EH (cell line): ENCODE data around the gene SNRNP48.

ENCODE experiments used
- DNase-seq: peaks from one replicate; pipeline ENCODE4 v3.0.0-alpha.2; 2015; ENCODE audit warnings: low read depth

Gene SNRNP48

DNA sequence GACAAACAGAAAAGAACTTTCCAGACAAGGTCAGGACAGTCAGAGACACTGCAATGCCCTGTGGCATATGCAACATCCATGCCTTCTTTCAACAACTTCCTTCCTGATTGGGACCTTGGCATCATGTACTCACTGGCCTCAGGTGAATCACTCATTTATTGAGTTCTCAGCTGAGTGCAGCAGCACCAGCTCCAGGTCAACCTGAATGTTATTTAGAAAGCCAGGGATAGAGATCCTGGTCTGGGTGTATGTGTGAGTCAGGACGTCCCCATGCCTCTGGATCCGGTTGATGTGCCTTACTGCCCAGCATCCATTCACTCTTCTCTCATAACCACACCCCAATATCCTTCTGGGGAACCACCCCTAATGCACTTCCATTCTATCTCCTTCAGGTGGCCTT lies 54.4 kb downstream of the SNRNP48 start:
- DNase-seq, result no peak

DNA sequence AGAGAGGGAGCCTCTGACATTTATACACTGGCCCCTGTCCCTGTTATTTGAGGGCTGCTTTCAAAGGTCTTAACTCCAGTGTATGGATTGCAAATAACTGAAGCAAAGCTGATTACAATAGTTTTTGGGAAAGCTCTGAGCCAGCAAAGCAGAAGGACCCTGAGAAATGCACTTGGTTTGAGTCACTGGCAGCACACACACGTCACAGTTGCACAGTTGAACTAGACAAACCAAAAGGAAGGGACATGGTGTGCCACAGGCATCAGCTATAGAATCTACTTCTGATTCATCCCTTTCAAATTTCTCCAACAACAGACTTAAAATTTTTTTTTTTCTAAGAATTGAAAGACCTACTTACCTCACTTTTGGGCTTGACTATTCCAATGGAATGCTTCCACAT lies 56.4 kb downstream of the SNRNP48 start:
- DNase-seq, result peak; percentile 50

DNA sequence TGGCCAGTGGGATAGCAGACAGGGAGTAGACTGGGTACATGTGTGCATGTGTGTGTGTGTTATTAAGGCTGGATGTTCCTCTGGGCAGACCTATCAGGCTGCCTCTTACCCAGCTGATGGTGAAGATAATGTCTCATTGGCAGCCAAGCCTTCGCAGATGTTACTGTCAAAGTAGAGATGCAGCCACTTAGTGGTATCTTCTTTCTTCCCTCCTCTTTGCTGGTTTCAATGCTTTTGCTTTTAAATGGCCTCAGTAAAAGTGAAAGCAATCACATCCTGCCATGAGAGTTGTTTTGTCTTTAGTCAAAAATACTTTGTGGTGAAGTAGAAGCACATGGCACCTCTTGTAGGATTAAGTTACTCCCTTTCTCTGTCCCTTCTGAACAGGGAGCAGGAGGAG lies 57.5 kb downstream of the SNRNP48 start:
- no peak for DNase-seq

DNA sequence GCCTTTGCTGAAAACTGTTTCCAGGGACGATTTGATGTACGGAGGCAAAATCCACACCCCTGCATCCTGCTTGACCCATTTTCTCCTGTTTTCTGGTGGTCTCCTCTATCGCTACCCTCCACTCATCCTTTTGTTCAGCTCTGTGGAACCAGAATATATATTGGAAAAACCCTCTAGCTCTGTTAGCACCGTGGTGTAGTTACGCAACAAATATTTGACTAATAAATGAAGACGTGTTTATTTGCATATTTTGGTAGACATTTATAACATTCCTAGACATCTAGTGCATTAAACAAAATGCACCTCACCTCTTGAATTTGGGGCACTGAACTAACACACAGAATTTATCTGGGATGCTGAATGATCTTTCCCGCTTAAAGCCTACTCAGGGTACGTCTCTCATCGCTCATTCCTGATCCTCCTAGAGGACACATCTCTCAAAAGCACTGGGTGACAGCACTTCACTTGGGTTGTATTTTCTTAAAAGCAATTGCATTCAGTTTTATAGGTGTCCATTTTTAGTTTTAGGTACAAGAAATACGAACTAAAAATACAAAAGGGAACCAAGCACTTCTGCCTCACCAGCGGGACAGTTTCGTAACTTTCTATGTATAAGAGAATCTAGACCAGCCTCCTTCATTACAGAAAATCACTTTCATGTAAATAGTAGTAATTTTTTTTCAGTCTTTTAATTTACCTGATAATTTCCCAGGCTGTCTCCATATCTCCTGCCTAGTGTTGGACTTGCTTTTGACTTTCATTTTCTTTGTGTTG lies 59.2 kb downstream of the SNRNP48 start:
- no peak for DNase-seq

DNA sequence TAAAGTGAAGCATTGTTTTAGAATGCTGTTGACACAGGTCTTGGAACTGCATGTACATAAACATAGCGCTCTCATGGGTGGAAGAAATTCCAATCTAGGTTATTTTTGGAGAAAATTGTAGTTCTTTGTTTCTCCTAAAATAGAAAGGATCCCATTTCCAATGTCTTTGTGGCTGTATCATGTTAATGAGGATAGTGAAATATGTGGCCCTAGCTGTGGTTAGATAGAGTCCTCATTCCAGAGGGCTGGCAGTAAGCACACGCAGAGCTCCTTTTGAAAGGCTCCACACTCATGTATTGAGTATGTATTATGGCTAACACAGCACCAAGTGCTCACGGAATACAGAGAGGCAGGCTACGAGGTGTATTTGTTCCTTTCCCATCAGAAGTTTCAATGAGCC lies 60.9 kb downstream of the SNRNP48 start:
- peak; percentile 52 for DNase-seq

DNA sequence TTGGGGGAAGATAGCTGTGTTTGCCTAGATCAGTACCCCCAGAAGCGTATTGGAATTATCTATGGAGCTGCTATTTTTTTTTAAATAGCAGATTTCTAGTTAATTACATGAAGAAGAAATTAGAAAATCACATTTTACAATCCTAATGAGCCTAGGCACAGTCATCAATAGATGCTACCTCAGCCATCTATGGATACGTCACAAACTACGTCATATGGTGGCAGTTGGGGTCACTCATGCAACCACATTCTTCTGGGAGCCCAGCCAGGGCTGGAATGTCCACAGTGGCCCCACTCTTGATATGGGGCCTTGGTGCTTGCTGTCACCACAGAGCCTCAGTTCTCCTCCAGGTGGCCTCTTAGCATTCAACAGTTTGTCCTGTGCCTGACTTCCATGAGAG lies 63.0 kb downstream of the SNRNP48 start:
- no peak for DNase-seq

DNA sequence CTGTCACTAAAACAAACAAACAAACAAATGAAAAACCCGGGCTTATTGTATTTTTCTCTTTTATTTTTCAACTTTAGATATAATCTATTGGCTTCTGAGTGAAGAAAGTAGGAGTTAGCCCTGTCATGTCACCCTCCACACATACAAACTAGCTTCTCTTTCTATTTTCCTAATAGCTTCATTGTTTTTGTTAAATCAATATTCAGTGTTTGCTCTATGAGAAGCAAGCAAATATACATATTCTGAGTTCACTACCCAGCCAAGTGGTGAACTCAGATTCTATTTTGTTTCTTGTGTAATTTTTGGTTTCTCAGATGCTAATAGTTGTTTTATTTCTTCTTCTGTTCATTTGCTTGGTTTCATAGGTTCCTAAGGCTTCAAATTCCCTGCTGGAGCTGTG lies 66.4 kb downstream of the SNRNP48 start:
- no peak for DNase-seq

DNA sequence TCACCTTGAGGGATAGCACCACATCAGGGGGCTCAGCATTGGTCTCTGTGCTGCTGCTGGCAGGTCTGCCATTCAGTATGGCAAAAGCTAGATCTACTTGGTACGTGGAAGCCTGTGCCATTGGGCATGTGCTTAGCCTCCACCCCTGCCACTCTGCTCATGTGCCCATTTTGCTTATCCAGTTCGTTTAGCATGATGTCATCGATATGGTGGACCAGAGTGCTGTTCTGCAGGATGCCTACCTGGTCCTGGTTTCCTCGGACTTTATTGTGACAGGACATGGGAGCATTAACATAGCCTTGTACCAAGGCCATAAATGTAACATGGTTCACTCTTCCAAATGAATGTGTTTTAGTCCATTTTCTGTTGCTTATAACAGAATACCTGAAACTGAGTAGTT lies 68.5 kb downstream of the SNRNP48 start:
- no peak for DNase-seq

DNA sequence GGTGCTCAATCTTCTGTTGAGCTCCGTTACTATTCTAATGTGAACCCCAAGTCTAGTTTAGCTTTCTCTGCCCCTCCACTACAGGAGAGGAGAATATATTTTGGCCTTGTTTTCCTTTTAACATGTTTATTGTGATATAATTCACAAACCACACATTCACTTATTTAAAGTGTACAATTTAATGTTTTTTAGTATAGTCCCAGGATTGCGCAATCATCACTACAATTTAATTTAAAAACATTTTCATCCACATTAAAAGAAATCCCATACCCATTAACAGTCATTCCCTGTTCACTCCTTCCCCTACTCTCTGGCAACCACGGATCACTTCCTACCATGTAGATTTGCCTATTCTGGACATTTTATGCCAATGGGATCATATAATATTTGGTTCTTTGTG lies 71.4 kb downstream of the SNRNP48 start:
- no peak for DNase-seq
